Cardiac muscle cell (in vitro differentiated cells and primary cell): ENCODE measurements around the gene MESP1. TPM values are rescaled to one million over a fixed set of nuclear protein-coding genes. Genes with fewer than 3 reads are reported as not detected.

Experiments
- DNase-seq, 2 donors: peaks; one replicate each; pipeline versions ENCODE4 v3.0.0 to v3.0.0-alpha.2; 2010 to 2017; ENCODE audit warnings: low read depth in 1 of 2, low spot score in 1 of 2
- H3K27ac ChIP-seq: fragments of 200-600 bp; sonication (generic); 2 replicates; pipeline ENCODE4 v1.5.1; 2016
- H3K27me3 ChIP-seq: fragments of 200-600 bp; sonication (generic); 2 replicates; pipeline ENCODE4 v1.6.0; 2016; ENCODE audit warnings: control low read depth
- H3K36me3 ChIP-seq: fragments of 200-600 bp; sonication (generic); 2 replicates; pipeline ENCODE4 v1.5.1; 2016; ENCODE audit warnings: control low read depth
- H3K4me1 ChIP-seq: fragments of 200-600 bp; sonication (generic); 2 replicates; pipeline ENCODE4 v1.8.1; 2017; ENCODE audit warnings: low read depth, mild to moderate bottlenecking, mixed run types
- H3K4me3 ChIP-seq: fragments of 200-600 bp; sonication (generic); 2 replicates; pipeline ENCODE4 v1.5.1; 2016; ENCODE audit warnings: mild to moderate bottlenecking
- H3K9me3 ChIP-seq: fragments of 200-600 bp; sonication (generic); 2 replicates; pipeline ENCODE4 v1.5.1; 2017; ENCODE audit warnings: low read depth, mild to moderate bottlenecking, control low read depth
- polyA plus RNA-seq: library from polyadenylated mRNA; unstranded; fragments of >200 nt; fragmentation: Nextera tagmentation; extraction: Ambion mirVana; gene quantifications from 2 replicates; pipeline ENCODE4 v1.2.1, GENCODE V29; 2016
- total RNA-seq: library from RNA; depleted of rRNA; stranded (reverse); fragments of >200 nt; gene quantifications from 2 replicates; pipeline ENCODE4 v1.2.3, GENCODE V29; 2016
- TF ChIP-seq, protein P1 (sequence below): IDR thresholded peaks from 2 replicates; pipeline ENCODE4 v1.5.1; 2012; ENCODE audit warnings: low read depth, mild to moderate bottlenecking, low read length

MESP1 gene
- total and polyA plus RNA-seq, 2 experiments from 2014 or later, result 5.3 to 9.9 TPM

DNA sequence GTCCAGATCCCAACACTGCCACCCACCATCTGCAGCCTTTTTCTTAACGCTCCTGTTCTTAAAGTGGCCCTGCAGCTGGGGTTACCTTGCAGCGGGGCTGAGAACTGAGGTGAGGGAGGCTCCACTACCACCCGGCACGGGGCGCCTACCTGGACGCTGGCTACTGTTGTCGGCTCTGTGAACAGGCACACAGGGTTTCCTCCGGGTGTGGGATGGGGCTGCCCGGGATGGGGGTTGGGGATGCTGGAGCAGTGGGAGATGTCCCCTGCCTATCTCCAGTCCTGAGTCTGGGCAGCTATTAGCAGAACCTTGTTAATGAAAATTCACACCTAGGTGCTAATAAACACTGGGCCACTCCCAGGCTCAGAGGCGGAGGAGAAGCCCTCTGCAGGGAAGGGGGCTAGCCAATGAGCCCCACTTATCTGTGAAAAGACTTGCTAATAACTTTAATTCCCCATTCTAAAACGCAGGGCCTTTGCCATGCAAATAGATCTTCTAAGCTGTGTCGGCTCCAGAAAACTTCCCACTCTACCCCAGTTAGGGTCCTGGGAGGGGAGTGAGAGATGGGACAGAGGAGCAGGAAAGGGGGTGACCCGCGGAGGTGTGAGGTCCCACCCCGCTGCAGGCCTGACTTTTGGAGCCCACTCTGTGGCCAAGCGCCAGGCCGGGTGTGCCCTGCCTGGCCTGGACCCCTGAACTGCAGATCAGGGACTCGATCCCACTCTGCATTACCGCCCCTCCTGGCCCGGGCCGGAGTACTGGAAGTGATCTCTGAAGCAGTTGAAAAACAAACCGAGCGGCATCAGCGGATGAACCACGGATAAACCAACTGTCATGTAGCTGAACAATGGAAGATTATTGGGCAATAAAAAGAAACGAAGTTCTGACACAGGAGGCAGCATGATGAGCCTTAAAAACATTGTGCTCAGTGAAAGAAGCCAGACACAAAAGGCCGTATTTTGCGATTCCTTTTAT, 3.1 kb downstream of the MESP1 start:
- DNase-seq, result no peak
- Histone ChIP-seq H3K27ac (no peak overlapping the region), H3K9me3 (no peaks in the 10 kb centered on the region), H3K36me3 (no peaks in the 10 kb centered on the region), H3K4me3 (no peak overlapping the region), H3K27me3 (peaks cover 42% of the 10 kb centered on the region), H3K4me1 (no peaks in the 10 kb centered on the region)
- TF ChIP-seq, protein P1, sequence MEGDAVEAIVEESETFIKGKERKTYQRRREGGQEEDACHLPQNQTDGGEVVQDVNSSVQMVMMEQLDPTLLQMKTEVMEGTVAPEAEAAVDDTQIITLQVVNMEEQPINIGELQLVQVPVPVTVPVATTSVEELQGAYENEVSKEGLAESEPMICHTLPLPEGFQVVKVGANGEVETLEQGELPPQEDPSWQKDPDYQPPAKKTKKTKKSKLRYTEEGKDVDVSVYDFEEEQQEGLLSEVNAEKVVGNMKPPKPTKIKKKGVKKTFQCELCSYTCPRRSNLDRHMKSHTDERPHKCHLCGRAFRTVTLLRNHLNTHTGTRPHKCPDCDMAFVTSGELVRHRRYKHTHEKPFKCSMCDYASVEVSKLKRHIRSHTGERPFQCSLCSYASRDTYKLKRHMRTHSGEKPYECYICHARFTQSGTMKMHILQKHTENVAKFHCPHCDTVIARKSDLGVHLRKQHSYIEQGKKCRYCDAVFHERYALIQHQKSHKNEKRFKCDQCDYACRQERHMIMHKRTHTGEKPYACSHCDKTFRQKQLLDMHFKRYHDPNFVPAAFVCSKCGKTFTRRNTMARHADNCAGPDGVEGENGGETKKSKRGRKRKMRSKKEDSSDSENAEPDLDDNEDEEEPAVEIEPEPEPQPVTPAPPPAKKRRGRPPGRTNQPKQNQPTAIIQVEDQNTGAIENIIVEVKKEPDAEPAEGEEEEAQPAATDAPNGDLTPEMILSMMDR, result no peak

DNA sequence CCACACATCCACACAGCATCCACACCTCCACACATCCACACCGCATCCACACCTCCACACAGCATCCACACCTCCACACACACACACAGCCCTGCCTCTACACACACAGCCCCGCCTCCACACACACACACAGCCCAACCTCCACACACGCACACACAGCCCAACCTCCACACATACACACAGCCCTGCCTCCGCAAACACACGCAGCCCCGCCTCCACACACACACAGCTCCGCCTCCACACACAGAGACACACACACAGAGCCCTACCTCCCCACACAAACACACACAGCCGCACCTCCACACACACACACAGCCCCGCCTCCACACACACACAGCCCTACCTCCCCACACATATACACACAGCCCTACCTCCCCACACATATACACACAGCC, 4.7 kb downstream of the MESP1 start:
- TF ChIP-seq, protein P1, result no peak
- Histone ChIP-seq H3K27ac (no peak overlapping the region), H3K27me3 (peaks cover 36% of the 10 kb centered on the region), H3K4me1 (no peaks in the 10 kb centered on the region), H3K36me3 (no peaks in the 10 kb centered on the region), H3K9me3 (no peaks in the 10 kb centered on the region), H3K4me3 (no peak overlapping the region)
- no peak for DNase-seq

DNA sequence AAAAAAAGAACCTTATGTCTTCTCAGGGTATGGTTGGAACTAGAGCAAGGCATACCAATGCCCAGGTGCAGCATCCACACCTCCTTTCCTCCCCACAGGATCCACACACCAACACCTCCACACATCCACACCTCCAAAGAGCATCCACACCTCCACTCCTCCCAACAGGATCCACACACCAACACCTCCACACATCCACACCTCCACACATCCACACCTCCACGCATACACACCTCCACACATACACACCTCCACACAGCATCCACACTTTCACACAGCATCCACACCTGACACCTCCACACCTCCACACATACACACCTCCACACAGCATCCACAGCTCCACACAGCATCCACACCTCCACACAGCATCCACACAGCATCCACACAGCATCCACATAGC, 5.3 kb downstream of the MESP1 start:
- Histone ChIP-seq H3K4me1 (no peaks in the 10 kb centered on the region), H3K4me3 (no peak overlapping the region), H3K36me3 (no peaks in the 10 kb centered on the region), H3K9me3 (no peaks in the 10 kb centered on the region), H3K27me3 (peaks cover 34% of the 10 kb centered on the region), H3K27ac (no peak overlapping the region)
- no peak for DNase-seq
- TF ChIP-seq, protein P1, result no peak

DNA sequence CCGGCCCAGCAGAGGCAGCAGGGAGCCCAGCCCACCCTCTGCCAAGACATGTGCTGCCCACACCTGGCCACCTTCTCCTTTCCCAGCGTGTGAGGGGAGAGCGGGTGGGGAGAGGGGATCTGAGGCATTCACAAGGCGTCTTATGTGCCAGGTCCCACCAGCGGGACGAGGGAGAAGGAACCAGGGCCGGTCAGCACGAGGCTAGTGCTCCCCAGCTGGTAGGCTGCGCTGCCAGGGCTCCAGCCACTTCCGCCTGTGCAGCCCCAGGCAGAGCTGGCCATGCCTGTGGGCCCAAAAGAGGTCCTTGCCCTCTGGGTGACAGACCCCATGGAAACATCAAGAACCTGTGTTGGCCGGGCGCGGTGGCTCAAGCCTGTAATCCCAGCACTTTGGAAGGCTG, 5.9 kb downstream of the MESP1 start:
- TF ChIP-seq, protein P1, result no peak
- Histone ChIP-seq H3K9me3 (no peaks in the 10 kb centered on the region), H3K27me3 (peaks cover 32% of the 10 kb centered on the region), H3K36me3 (no peaks in the 10 kb centered on the region), H3K4me3 (no peak overlapping the region), H3K27ac (no peak overlapping the region), H3K4me1 (no peaks in the 10 kb centered on the region)
- no peak for DNase-seq

DNA sequence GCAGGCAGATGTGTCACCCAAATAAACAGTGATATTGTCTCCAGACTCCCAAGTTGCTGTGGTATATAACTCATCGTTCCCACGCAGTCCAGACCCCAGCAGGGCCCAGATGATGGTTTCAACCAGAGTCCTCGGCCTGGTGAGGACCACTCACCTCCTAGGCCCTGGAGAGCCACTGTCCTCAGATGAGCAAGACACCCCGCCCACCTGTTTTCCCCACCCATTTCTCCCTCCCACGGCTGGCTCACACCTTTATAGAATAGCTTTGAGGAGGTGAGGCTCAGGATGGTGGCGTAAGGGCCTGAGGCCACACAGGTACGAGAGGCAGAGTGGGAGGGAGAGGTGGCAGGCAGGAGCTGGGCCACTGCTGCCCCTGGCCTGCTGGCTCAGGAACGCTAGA, 7.5 kb downstream of the MESP1 start:
- Histone ChIP-seq H3K4me1 (no peaks in the 10 kb centered on the region), H3K27me3 (peaks cover 16% of the 10 kb centered on the region), H3K9me3 (no peaks in the 10 kb centered on the region), H3K27ac (no peak overlapping the region), H3K36me3 (no peaks in the 10 kb centered on the region), H3K4me3 (no peak overlapping the region)
- TF ChIP-seq, protein P1, result no peak
- no peak for DNase-seq
